Peyer's patch (tissue), 4 donors: ENCODE results near the gene ACVR1. TPM values are rescaled to one million over a fixed set of nuclear protein-coding genes. Genes with fewer than 3 reads are reported as not detected.

ENCODE experiments used
- DNase-seq, 3 donors: peaks; one replicate each; pipeline ENCODE4 v3.0.0-alpha.2; 2017 to 2019
- H3K27ac ChIP-seq, 4 donors: fragments of 200-600 bp; sonication (generic); one replicate each; pipeline ENCODE4 v1.5.1; 2016 to 2019
- H3K27me3 ChIP-seq, 2 donors: fragments of 200-600 bp; sonication (generic); one replicate each; pipeline ENCODE4 v1.5.1; 2019
- H3K36me3 ChIP-seq, 3 donors: fragments of 200-600 bp; sonication (generic); one replicate each; pipeline ENCODE4 v1.5.1; 2016 to 2019
- H3K4me1 ChIP-seq, 4 donors: fragments of 200-600 bp; sonication (generic); one replicate each; pipeline ENCODE4 v1.5.1; 2016 to 2019
- H3K4me3 ChIP-seq, 4 donors: fragments of 200-600 bp; sonication (generic); 1 replicate in 3 of 4; 2 replicates in 1 of 4; pipeline ENCODE4 v1.5.1; 2016 to 2019; ENCODE audit warnings: mild to moderate bottlenecking in 1 of 4
- H3K9me3 ChIP-seq, 4 donors: fragments of 200-600 bp; sonication (generic); one replicate each; pipeline ENCODE4 v1.5.1; 2016 to 2019; ENCODE audit warnings: mild to moderate bottlenecking in 1 of 4
- POLR2A ChIP-seq, 2 donors: fragments of 450-650 bp; IDR thresholded peaks; one replicate each; pipeline ENCODE4 v1.5.1; 2017; ENCODE audit warnings: antibody characterized with exemption in 2 of 2, mild to moderate bottlenecking in 2 of 2, moderate library complexity in 2 of 2
- total RNA-seq, 4 donors: library from RNA; depleted of rRNA; stranded (reverse); fragments of >200 nt; gene quantifications; one replicate each; pipeline ENCODE4 v1.1.0, GENCODE V29; 2016
- TF ChIP-seq, protein P1 (sequence below), 6 experiments: fragments of 450-650 bp in 4 of 6; fragments of 200-600 bp in 2 of 6; sonication (generic) in 1 of 6; IDR thresholded peaks; one replicate each; pipeline ENCODE4 v1.5.1; 2017 to 2019; ENCODE audit warnings: antibody characterized with exemption in 6 of 6, mild to moderate bottlenecking in 3 of 6, moderate library complexity in 1 of 6

The ACVR1 gene
- total RNA-seq, 4 donors from 2014 or later: 11.8 to 16.5 (median 14.3) TPM

DNA sequence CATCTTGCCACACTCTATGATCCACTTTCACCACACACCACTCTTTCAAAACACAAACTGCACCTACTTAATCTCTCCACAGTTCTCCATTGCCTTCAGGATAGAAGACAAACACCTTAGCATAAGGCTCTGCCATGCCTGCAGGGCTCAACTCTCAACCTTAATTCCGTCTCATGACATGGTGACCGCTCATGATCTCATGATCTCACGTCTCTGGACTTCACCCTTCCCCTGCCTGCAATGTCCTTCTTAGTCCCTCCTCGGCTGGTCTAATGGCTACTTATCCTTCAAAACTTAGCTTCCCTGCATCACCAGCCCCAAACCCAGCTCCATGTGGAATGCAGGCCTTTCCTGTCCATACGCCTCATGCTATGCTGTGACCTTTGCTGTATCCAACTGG is 85.3 kb downstream of the ACVR1 start:
- Histone ChIP-seq H3K36me3 (no peaks in the 10 kb centered on the region), H3K27ac (peak overlapping the region in 1 of 4 donors; percentile 43), H3K27me3 (no peaks in the 10 kb centered on the region), H3K4me3 (no peak overlapping the region), H3K9me3 (no peaks in the 10 kb centered on the region), H3K4me1 (peaks cover 0 to 37% (median 7%) of the 10 kb centered on the region in 4 donors)
- no peak for DNase-seq
- no peak for TF ChIP-seq POLR2A (IDR thresholded peaks at IDR 0.05)
- TF ChIP-seq, protein P1, sequence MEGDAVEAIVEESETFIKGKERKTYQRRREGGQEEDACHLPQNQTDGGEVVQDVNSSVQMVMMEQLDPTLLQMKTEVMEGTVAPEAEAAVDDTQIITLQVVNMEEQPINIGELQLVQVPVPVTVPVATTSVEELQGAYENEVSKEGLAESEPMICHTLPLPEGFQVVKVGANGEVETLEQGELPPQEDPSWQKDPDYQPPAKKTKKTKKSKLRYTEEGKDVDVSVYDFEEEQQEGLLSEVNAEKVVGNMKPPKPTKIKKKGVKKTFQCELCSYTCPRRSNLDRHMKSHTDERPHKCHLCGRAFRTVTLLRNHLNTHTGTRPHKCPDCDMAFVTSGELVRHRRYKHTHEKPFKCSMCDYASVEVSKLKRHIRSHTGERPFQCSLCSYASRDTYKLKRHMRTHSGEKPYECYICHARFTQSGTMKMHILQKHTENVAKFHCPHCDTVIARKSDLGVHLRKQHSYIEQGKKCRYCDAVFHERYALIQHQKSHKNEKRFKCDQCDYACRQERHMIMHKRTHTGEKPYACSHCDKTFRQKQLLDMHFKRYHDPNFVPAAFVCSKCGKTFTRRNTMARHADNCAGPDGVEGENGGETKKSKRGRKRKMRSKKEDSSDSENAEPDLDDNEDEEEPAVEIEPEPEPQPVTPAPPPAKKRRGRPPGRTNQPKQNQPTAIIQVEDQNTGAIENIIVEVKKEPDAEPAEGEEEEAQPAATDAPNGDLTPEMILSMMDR (IDR thresholded peaks at IDR 0.05): no peak

DNA sequence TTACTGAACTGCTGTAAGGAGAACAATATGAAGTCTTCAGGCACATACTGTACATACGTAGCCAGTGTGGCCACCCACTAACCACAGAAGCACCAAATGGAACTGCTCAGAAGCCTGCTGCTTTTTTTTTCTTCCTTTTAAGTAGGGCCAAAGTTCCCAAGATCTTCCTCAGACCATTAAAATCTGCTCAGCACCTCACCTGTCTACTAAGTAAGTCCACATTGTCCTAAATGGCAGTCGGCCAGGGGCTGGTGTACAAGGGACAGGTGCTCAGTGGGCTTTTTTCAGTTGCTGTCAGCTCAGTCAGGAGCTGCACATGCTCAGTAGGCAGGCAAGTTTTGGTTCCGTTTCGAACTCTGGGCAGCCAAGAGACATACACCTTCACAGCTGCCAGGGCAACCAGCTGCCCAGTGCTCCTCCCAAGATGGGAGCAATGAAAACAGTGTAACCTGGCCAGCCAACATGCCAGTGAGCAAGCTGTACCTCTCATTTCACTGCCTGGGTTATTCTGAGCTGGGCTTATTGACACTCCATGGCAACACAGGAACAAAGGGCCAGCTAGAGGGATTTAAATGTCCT is 86.1 kb downstream of the ACVR1 start:
- Histone ChIP-seq H3K27ac (peak overlapping the region in 2 of 4 donors; percentile 4 to 43), H3K4me1 (peaks cover 0 to 45% (median 7%) of the 10 kb centered on the region in 4 donors), H3K9me3 (no peaks in the 10 kb centered on the region), H3K27me3 (no peaks in the 10 kb centered on the region), H3K36me3 (no peaks in the 10 kb centered on the region), H3K4me3 (no peak overlapping the region)
- DNase-seq: peak in 2 of 3 donors; percentile 60 to 68
- no peak for TF ChIP-seq POLR2A (IDR thresholded peaks at IDR 0.05)
- TF ChIP-seq, protein P1 (IDR thresholded peaks at IDR 0.05): no peak

DNA sequence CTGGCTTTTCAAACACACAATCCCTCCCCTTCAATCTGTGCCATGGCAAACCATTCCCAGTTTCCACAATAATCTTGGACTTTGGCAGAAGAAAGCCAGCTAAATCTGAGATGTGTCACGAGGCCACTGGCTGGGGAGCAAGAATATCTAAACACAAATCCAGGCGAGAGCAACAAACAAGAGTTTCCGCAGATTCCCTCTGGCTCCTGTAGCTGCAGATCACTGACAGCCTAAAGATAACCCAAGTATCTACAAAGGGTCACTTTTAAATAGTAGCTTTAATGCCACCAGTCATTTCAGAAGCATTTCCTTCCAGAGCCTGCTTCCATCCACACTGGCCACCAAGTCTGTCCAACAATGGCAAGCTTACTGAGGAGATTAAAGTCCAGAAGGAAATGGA is 86.9 kb downstream of the ACVR1 start:
- H3K9me3 ChIP-seq: no peaks in the 10 kb centered on the region
- DNase-seq: no peak
- no peak overlapping the region for H3K4me3 ChIP-seq
- TF ChIP-seq, protein P1 (IDR thresholded peaks at IDR 0.05): no peak
- TF ChIP-seq POLR2A (IDR thresholded peaks at IDR 0.05): no peak
- H3K4me1 ChIP-seq: peaks cover 0 to 52% (median 7%) of the 10 kb centered on the region in 4 donors
- H3K27ac ChIP-seq: peak overlapping the region in 2 of 4 donors; percentile 21 to 43
- no peaks in the 10 kb centered on the region for H3K27me3 ChIP-seq
- H3K36me3 ChIP-seq: no peaks in the 10 kb centered on the region

DNA sequence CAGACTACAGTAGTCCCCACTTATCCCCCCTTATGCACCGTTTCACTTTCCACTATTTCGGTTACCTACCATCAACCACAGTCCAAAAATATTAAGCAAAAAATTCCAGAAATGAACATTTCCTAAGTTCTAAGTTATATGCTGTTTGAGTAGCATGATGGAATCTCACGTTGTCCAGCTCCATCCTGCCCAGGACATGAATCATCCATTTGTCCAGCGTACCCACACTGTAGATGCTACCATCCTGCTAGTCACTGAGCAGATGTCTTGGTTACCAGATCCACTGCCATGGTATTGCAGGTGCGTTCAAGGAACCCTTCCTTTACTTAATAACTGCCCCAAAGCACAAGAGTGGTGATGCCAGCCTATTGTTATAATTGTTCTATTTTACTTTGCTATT is 87.9 kb downstream of the ACVR1 start:
- Histone ChIP-seq H3K27ac (no peak overlapping the region), H3K4me3 (no peak overlapping the region), H3K4me1 (peaks cover 0 to 61% (median 7%) of the 10 kb centered on the region in 4 donors), H3K9me3 (no peaks in the 10 kb centered on the region), H3K36me3 (no peaks in the 10 kb centered on the region), H3K27me3 (no peaks in the 10 kb centered on the region)
- TF ChIP-seq, protein P1 (IDR thresholded peaks at IDR 0.05): no peak
- no peak for TF ChIP-seq POLR2A (IDR thresholded peaks at IDR 0.05)
- DNase-seq: no peak

DNA sequence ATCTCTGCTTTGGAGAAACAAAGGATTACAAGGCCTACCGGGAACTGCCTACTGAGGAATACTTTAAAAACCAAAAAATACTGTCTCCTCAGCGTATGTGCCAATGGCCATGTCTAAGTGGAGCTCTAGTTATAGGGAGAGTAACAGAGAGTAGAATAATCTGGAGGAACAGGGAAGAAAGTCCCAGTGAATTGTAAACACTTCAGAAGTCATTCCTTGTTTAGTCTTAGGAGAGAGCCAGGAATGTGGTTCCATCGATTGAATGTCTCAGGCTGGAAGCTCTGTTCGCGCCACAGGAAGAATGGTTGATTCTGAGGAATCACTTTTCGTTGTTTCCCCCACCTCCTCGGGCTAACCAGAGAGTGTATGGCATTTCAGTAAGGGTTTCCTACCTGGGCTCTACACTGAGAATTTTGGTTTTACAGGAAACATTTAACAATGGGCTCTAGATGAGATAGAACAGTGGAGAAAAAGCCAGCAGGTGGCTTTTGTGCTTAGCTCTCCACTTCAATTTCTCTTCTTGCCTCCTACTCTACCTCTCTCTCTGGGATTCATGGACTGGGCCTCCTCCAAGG is 88.7 kb downstream of the ACVR1 start:
- no peak for DNase-seq
- Histone ChIP-seq H3K4me1 (peaks cover 0 to 66% (median 7%) of the 10 kb centered on the region in 4 donors), H3K27me3 (no peaks in the 10 kb centered on the region), H3K4me3 (no peak overlapping the region), H3K27ac (no peak overlapping the region), H3K36me3 (no peaks in the 10 kb centered on the region), H3K9me3 (no peaks in the 10 kb centered on the region)
- no peak for TF ChIP-seq POLR2A (IDR thresholded peaks at IDR 0.05)
- TF ChIP-seq, protein P1 (IDR thresholded peaks at IDR 0.05): no peak
